LNCaP clone FGC (cell line): ENCODE data around the gene STON2.
A peak's percentile ranks its signal among the peaks of the same experiment; 100 is the strongest.

Experiments
- DNase-seq: peaks from one replicate; pipeline ENCODE4 v3.0.0-alpha.2; 2011; ENCODE audit warnings: low read depth
- H3K4me3 ChIP-seq: 2 replicates; pipeline ENCODE4 v1.5.1; 2011; ENCODE audit warnings: mild to moderate bottlenecking, low read depth, low read length, control low read depth
- CTCF ChIP-seq: IDR thresholded peaks from 2 replicates; pipeline ENCODE4 v1.5.1; 2012; ENCODE audit warnings: mild to moderate bottlenecking; ENCODE audit not compliant: control insufficient read depth, insufficient read depth; ENCODE audit errors: extremely low read depth

Gene STON2

GRCh38 chr14:81273961-81274575 is 126.1 kb downstream of the STON2 start:
- H3K4me3 ChIP-seq, result no peak overlapping the region
- no peak for DNase-seq
- no peak for TF ChIP-seq CTCF

- no peak for DNase-seq
- TF ChIP-seq CTCF, result no peak
- H3K4me3 ChIP-seq, result no peak overlapping the region
Observed at GRCh38 chr14:81273521-81273920, 126.6 kb downstream of the STON2 start.

- TF ChIP-seq CTCF, result no peak
- no peak for DNase-seq
- H3K4me3 ChIP-seq, result no peak overlapping the region
Observed at GRCh38 chr14:81272317-81272716, 127.8 kb downstream of the STON2 start.

GRCh38 chr14:81269979-81270375 is 130.1 kb downstream of the STON2 start:
- no peak for TF ChIP-seq CTCF
- H3K4me3 ChIP-seq, result no peak overlapping the region
- DNase-seq, result no peak

GRCh38 chr14:81269100-81269978 is 130.8 kb downstream of the STON2 start:
- peak; percentile 75 for TF ChIP-seq CTCF
- peak; percentile 63 for DNase-seq

GRCh38 chr14:81268016-81268416 is 132.1 kb downstream of the STON2 start:
- no peak for TF ChIP-seq CTCF
- no peak overlapping the region for H3K4me3 ChIP-seq
- no peak for DNase-seq

More at GRCh38 chr14:81269100-81269978, 130.8 kb downstream of the STON2 start:
- H3K4me3 ChIP-seq, result no peak overlapping the region
